Esophagus muscularis mucosa (tissue), 4 donors: Measurements from ENCODE around the gene FRMD1. TPM values are rescaled to one million over a fixed set of nuclear protein-coding genes. Genes with fewer than 3 reads are reported as not detected.
A peak's percentile ranks its signal among the peaks of the same experiment; 100 is the strongest.

ENCODE experiments used
- DNase-seq: peaks from one replicate; pipeline ENCODE4 v3.0.0-alpha.2; 2017; ENCODE audit errors: extremely low spot score
- H3K27ac ChIP-seq, 4 donors: fragments of 200-600 bp; sonication (generic); replicated peaks in 1 of 4; 1 replicate in 3 of 4; 2 replicates in 1 of 4; pipeline ENCODE4 v1.5.1; 2016 to 2019; ENCODE audit warnings: mild to moderate bottlenecking in 1 of 4
- H3K27me3 ChIP-seq, 4 donors: fragments of 200-600 bp; sonication (generic); one replicate each; pipeline versions ENCODE4 v1.5.1 to v1.6.0; 2016 to 2019
- H3K36me3 ChIP-seq, 4 donors: fragments of 200-600 bp; sonication (generic); one replicate each; pipeline ENCODE4 v1.5.1; 2016 to 2019
- H3K4me1 ChIP-seq, 4 donors: fragments of 200-600 bp; sonication (generic); one replicate each; pipeline ENCODE4 v1.5.1; 2016 to 2019
- H3K4me3 ChIP-seq, 4 donors: fragments of 200-600 bp; sonication (generic); 1 replicate in 2 of 4; 2 replicates in 2 of 4; pipeline ENCODE4 v1.5.1; 2016 to 2019; ENCODE audit warnings: mild to moderate bottlenecking in 4 of 4, moderate library complexity in 1 of 4
- H3K9me3 ChIP-seq, 4 donors: fragments of 200-600 bp; sonication (generic); 1 replicate in 3 of 4; 2 replicates in 1 of 4; pipeline ENCODE4 v1.5.1; 2016 to 2019
- EP300 ChIP-seq: sonication (generic); formaldehyde crosslinking; IDR thresholded peaks from one replicate; pipeline ENCODE4 v1.6.1; 2017; ENCODE audit warnings: antibody characterized with exemption
- POLR2A ChIP-seq: fragments of 450-650 bp; IDR thresholded peaks from one replicate; pipeline ENCODE4 v1.6.1; 2017; ENCODE audit warnings: antibody characterized with exemption, moderate library complexity, mild to moderate bottlenecking, low read depth
- POLR2AphosphoS5 ChIP-seq, 2 donors: sonication (generic); formaldehyde crosslinking; IDR thresholded peaks; one replicate each; pipeline ENCODE4 v1.6.1; 2017; ENCODE audit warnings: antibody characterized with exemption in 2 of 2
- WGBS: methylation state at CpG from one replicate; pipeline ENCODE4 v1.1.5; 2018; 5-methylcytosine and 5-hydroxymethylcytosine counted together
- intact Hi-C: fragments of 100-400 bp; cut with DNase I; formaldehyde crosslinking; loops from one replicate; pipeline ENCODE4 v1.15.1; 2023
- total RNA-seq, 4 donors: library from RNA; depleted of rRNA; stranded (reverse); fragments of >200 nt; gene quantifications; one replicate each; pipeline versions ENCODE4 v1.1.0 to v1.2.1, GENCODE V29; 2016
- TF ChIP-seq, protein P1 (sequence below), 3 experiments: fragments of 200-600 bp in 2 of 3; fragments of 450-650 bp in 1 of 3; sonication (generic) in 2 of 3; IDR thresholded peaks; one replicate each; pipeline ENCODE4 v1.5.1; 2017 to 2019; ENCODE audit warnings: antibody characterized with exemption in 3 of 3, mild to moderate bottlenecking in 2 of 3, moderate library complexity in 1 of 3

FRMD1 gene
- total RNA-seq, 4 donors from 2014 or later = 0.17 TPM; not detected in 3

DNA sequence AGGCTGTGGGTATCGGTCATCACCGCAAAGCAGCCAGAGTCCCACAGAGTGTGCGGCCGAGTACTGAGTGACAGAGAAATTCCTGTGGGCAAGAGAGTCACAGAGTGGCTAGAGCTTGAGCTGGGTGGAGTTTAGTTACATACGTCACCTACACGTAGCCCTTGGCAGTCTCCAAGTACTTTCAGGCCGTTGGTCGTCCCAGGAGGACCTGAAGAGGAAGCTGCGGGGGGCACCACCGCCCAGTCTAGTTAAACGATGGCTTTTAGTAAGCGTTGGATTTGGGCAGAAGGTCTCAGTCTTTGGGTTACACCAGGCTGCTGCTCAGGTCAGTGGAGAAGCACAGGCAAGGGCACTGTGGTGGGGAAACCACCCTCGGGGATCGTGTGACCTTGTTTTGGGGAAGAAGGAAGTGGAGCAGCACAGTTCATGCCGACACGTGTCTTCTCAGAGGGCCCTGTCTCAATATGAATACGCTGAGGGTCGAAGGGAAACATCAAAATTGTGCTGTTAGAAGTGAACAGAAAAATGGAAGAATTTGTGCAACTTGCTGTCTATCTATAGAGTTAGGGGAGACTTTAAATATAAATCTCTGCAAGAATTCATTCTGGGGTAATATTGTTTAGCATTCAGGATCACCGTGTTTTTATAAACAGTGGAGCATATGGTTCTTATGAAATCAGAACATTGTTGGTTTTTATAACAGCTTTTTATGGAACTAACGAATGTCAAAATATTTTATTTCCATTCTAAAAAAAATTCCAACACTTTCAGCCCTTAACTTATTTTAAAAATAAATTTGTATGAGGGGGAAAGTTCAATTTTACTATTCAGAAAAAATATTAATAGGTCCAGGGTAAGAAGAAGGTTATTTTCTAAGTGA is 52.9 kb downstream of the FRMD1 start:
- intact Hi-C loops = no loop called here

DNA sequence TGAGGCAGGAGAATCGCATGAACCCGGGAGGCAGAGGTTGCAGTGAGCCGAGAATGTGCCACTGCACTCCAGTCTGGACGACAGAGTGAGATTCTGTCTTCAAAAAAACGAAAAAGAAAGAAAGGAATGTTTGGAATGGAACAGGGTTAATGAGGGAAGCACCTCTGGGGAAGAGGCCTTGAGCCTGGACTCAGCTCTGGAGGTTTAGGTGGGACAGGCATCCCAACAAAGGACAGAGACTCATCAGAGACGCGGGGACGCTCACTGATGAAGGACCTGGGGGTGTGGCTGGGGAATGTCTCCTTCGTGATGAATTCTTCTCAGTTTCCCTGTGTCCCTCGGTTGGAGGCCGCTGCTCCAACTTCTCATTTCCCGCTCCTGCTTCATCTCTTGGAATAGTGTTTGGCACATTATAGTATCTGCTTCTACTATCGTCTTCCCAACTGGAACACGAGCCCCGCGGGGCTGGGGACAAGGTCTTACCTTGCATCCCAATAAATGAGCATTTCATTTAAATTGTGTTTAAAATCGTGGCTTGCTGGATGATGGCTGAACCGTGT is 54.0 kb downstream of the FRMD1 start:
- 83% methylated on average over 18 of the region's 18 CpGs for WGBS
- TF ChIP-seq POLR2AphosphoS5 (IDR thresholded peaks at IDR 0.05) (no peak), EP300 (no peak), POLR2A (no peak)
- TF ChIP-seq, protein P1, sequence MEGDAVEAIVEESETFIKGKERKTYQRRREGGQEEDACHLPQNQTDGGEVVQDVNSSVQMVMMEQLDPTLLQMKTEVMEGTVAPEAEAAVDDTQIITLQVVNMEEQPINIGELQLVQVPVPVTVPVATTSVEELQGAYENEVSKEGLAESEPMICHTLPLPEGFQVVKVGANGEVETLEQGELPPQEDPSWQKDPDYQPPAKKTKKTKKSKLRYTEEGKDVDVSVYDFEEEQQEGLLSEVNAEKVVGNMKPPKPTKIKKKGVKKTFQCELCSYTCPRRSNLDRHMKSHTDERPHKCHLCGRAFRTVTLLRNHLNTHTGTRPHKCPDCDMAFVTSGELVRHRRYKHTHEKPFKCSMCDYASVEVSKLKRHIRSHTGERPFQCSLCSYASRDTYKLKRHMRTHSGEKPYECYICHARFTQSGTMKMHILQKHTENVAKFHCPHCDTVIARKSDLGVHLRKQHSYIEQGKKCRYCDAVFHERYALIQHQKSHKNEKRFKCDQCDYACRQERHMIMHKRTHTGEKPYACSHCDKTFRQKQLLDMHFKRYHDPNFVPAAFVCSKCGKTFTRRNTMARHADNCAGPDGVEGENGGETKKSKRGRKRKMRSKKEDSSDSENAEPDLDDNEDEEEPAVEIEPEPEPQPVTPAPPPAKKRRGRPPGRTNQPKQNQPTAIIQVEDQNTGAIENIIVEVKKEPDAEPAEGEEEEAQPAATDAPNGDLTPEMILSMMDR (IDR thresholded peaks at IDR 0.05) = no peak
- peak; percentile 78 for DNase-seq
- no peaks in the 10 kb centered on the region for H3K9me3 ChIP-seq
- no peak overlapping the region for H3K4me3 ChIP-seq
- no peak overlapping the region for H3K27ac ChIP-seq
- H3K36me3 ChIP-seq = no peaks in the 10 kb centered on the region
- intact Hi-C loops = no loop called here
- no peaks in the 10 kb centered on the region for H3K4me1 ChIP-seq
- H3K27me3 ChIP-seq = peaks cover 0 to 22% (median 0%) of the 10 kb centered on the region in 4 donors

More for the DNA sequence above, 52.9 kb downstream of the FRMD1 start:
- 82% methylated on average over 20 of the region's 20 CpGs for WGBS
- DNase-seq = peak; percentile 47
- Histone ChIP-seq H3K4me3 (no peak overlapping the region), H3K4me1 (peaks cover 0 to 7% (median 0%) of the 10 kb centered on the region in 4 donors), H3K36me3 (no peaks in the 10 kb centered on the region), H3K9me3 (no peaks in the 10 kb centered on the region), H3K27me3 (peaks cover 0 to 22% (median 0%) of the 10 kb centered on the region in 4 donors), H3K27ac (no peak overlapping the region)
- TF ChIP-seq, protein P1 (IDR thresholded peaks at IDR 0.05) = no peak
- TF ChIP-seq EP300 = no peak
- TF ChIP-seq POLR2A = no peak
- TF ChIP-seq POLR2AphosphoS5 (IDR thresholded peaks at IDR 0.05) = no peak

- WGBS = 92% methylated on average over 7 of the region's 7 CpGs
- TF ChIP-seq, protein P1 (IDR thresholded peaks at IDR 0.05) = no peak
- TF ChIP-seq POLR2AphosphoS5 (IDR thresholded peaks at IDR 0.05) (no peak), POLR2A (no peak), EP300 (no peak)
- H3K27ac ChIP-seq = no peak overlapping the region
- no peak overlapping the region for H3K4me3 ChIP-seq
- H3K4me1 ChIP-seq = no peaks in the 10 kb centered on the region
- no peaks in the 10 kb centered on the region for H3K36me3 ChIP-seq
- H3K27me3 ChIP-seq = peaks cover 0 to 34% (median 0%) of the 10 kb centered on the region in 4 donors
- DNase-seq = peak; percentile 70
- intact Hi-C loops = no loop called here
- no peaks in the 10 kb centered on the region for H3K9me3 ChIP-seq
Measured at GRCh38 chr6:168022488-168023321, 56.3 kb downstream of the FRMD1 start.

GRCh38 chr6:168021581-168021980 is 57.4 kb downstream of the FRMD1 start:
- Histone ChIP-seq H3K4me1 (no peaks in the 10 kb centered on the region), H3K36me3 (no peaks in the 10 kb centered on the region), H3K4me3 (no peak overlapping the region), H3K27ac (no peak overlapping the region), H3K9me3 (no peaks in the 10 kb centered on the region), H3K27me3 (peaks cover 0 to 38% (median 0%) of the 10 kb centered on the region in 4 donors)
- 82% methylated on average over 5 of the region's 5 CpGs for WGBS
- DNase-seq = peak; percentile 21
- intact Hi-C loops = no loop called here
- TF ChIP-seq POLR2AphosphoS5 (IDR thresholded peaks at IDR 0.05) (no peak), POLR2A (no peak), EP300 (no peak)
- TF ChIP-seq, protein P1 (IDR thresholded peaks at IDR 0.05) = no peak
